HG03159 (cell line): ENCODE data around the gene DLK1.

Experiments used
- ATAC-seq: cut with Tn5 transposase; IDR thresholded peaks from one replicate; pipeline ENCODE4 v1.9.1; 2021; ENCODE audit warnings: mild to moderate bottlenecking, moderate library complexity; ENCODE audit not compliant: unreplicated experiment

DLK1 gene

GRCh38 chr14:100750762-100751699, 24.3 kb downstream of the DLK1 start:
- no peak for ATAC-seq

GRCh38 chr14:100754020-100754419, 27.3 kb downstream of the DLK1 start:
- ATAC-seq: no peak

DNA sequence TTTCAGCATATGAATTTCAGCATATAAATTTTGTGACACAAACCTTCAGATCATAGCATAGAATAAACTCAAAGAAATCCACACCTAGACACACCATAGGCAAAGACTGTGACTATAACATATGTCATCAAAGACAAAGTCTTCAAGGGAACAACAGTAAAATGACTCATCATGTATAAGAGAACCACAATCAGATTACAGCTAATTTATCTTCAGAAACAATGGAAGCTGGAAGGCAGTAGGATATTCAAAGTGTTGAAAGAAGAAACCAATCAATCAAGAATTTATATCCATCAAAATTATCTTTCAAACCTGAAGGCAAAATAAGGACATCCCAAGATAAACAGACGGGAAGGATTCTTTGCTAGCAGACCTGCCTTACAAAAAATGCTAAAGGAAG, 29.0 kb downstream of the DLK1 start:
- ATAC-seq: no peak

DNA sequence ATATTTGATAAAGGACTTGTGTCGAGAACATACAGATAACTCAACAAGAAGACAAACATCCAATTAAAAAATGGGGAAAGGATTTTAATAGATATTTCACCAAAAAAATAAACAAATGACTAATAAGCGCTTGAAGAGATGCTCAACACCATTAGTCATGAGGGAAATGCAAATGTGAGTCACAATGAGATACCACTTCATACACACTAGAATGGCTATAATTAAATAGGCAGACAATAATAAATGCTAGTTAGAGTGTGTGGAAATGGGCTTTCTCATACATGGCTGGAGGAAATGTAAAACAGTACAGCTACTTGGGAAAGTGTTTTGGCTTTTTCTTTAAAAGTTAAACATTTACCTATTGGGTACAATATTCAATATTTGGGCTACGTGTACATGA, 34.8 kb downstream of the DLK1 start:
- ATAC-seq: no peak

DNA sequence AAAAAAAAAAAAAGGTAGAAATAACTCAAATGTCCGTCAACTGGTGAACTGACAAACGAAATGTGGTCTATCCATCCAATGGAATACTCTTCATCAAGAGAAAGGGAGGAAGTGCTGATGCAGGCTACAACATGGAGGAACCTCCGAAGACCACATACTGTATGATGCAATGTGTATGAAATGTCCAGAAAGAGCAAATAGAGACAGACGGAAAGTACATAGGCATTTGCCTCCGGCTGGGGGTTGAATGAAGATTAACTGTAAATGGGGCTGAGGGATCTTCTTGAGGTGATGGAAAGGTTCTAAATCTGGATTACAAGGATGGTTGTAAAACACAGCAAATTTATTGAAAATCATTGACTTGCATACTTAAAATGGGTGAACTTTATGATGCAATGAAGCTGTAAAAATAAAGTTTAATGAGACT, 35.4 kb downstream of the DLK1 start:
- ATAC-seq: no peak

DNA sequence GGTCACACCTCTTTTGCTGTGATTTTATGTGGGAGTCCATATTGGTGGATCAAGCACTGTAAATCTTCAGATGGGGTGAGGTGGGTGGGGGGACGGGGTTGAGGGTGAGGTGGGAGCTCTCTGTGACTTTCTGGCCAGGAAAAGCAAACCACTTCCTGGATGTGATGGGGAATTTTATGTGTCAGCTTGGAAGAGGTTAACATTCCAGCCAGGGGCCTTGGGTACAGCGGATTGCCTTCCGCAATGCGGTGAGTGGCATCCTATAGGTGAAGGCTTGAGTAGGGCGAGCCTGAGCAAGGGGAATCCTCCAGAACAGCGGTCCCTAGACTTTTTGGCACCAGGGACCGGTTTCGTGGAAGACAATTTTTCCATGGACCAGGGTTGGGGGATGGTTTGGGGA, 36.2 kb downstream of the DLK1 start:
- no peak for ATAC-seq

GRCh38 chr14:100764471-100765115, 37.9 kb downstream of the DLK1 start:
- ATAC-seq: no peak

GRCh38 chr14:100765296-100765695, 38.6 kb downstream of the DLK1 start:
- ATAC-seq: no peak

GRCh38 chr14:100765991-100766390, 39.3 kb downstream of the DLK1 start:
- no peak for ATAC-seq

DNA sequence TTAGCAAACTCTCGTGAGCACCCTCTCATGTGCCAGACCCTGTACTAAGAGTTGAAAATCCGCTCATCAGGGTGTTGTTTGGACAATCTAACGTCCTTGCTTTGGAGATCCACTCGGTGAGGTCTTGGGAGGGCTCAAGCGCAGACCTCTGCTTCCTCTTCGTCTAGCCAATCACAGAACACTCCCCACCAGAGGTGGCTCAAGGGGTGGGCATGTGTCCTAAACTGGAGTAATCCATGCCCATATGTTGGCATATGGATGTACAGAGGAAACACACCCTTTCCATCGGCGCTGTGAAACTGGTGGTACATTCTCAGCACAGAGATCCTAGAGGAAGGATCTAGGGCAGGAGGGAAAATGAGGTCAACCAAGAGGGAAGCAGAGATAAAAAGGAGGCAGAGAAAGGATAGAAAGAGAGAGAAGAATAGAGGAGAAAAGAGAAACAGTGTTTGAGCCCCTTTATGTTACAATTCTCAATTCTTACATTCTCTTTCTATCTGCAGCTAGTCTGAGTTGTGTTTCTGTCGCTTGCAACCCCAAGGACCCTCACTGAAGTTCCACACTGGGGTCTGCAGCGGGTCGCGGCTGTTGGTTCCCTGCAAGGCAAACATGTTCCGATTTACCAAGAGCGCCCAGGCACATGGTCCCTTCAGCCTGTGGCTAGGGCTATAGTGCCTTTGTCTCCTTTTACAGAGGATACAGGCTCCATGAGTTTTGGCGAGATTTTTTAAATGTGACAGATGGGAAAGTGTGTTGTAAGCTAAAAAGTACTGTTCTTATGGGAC, 40.5 kb downstream of the DLK1 start:
- ATAC-seq: no peak

- ATAC-seq: no peak
Measured at GRCh38 chr14:100767788-100768536, 41.3 kb downstream of the DLK1 start.

DNA sequence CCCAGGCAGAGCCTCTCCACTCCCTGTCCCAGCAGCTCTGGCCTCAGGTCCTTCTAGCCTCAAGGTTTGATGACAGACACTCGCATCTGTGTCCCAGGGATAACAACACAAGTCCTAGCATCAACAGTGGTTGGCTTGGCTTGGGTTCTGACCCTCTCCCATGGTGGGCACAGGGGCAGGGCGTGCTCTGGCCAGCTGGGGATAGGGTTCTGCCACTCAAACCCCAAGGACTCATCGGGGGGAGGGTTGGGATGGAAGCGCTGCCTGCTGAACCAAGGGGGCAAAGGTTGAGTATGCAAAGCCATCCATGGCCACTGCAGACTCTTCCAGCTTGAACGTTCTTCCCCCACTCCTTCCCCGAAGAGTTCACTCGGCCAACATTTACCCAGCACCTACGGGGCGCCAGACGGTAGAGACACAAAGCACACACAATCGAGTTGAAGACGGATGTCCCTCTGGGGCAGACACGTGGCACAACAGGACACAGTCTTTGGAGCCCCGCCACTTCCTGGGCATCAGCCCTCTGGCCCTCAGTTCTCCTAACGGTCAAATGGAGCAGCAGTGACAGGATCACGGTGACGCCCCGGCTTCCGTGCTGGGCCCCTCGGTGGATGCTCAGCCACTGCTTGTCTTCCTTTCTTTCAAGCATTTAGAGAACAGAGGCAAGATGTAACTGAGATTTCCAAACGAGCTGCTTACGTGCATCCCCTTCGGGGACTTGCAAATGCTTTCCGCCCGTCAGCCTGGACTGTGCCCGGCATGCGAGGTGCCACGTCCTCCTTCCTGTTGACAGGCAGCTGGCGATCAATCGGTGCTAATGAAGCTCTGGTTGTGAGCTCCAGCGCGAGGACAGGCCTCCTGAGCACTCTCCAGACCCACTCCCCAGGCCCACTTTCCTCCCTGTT, 42.6 kb downstream of the DLK1 start:
- no peak for ATAC-seq

GRCh38 chr14:100770046-100770445, 43.4 kb downstream of the DLK1 start:
- no peak for ATAC-seq

GRCh38 chr14:100770605-100771120, 44.0 kb downstream of the DLK1 start:
- ATAC-seq: no peak

DNA sequence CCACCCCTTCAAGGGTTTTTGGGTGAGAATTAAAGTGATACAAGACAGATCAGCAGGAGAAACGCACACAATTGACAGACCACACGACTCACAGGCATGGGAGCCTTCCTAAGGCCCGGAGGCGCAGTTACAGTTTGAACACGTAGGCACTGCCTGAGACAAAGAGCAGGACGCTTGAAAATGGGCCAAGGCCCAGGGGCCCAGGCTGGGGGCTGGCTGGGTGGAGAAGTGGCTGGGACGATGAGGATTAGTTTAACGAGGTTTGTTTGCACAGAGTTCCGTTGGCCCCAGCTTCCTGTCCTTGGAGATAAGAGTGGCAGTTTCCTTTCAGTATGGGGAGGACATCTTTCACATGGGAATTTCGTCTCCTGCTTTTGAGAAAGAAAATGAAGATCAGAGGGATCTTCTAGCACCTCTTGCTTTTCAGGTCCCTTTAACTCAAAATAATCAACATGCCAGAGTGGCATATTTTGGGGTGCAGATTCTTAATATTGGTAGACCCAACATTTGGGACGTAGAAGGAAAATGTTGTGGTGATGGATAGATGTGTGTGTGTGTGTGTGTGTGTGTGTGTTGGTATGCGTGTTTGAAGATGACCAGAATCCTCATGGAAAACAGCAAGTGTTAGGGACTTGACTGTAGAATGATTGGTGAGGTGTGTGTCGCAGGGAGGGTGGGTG, 44.6 kb downstream of the DLK1 start:
- no peak for ATAC-seq

GRCh38 chr14:100772607-100773165, 46.0 kb downstream of the DLK1 start:
- no peak for ATAC-seq

GRCh38 chr14:100773331-100774163, 46.9 kb downstream of the DLK1 start:
- no peak for ATAC-seq

GRCh38 chr14:100774164-100774537, 47.5 kb downstream of the DLK1 start:
- no peak for ATAC-seq
